Kidney (tissue), 14 donors: Measurements from ENCODE around the gene UNC45B. TPM values are rescaled to one million over a fixed set of nuclear protein-coding genes. Genes with fewer than 3 reads are reported as not detected.

Experiments used
- DNase-seq, 5 donors: peaks; one replicate each; pipeline ENCODE4 v3.0.0-alpha.2; 2013 to 2020
- FAIRE-seq: peaks from 2 replicates; lab custom pipeline; 2012; peaks lifted over from hg19 to GRCh38; lab: Jason Lieb, UNC
- H3K27ac ChIP-seq, 2 donors: one replicate each; pipeline ENCODE4 v1.7.0; 2013; ENCODE audit warnings: low read depth in 2 of 2, low read length in 2 of 2, inconsistent platforms in 1 of 2
- H3K27me3 ChIP-seq: one replicate; pipeline ENCODE4 v1.7.1; 2013; ENCODE audit warnings: low read length, inconsistent platforms; ENCODE audit not compliant: control insufficient read depth, insufficient read depth
- H3K36me3 ChIP-seq, 3 donors: one replicate each; pipeline versions ENCODE4 v1.7.0 to v1.7.1; 2013; ENCODE audit warnings: low read length in 3 of 3, control low read depth in 1 of 3, inconsistent platforms in 1 of 3; ENCODE audit not compliant: insufficient read depth in 3 of 3, control insufficient read depth in 2 of 3
- H3K4me1 ChIP-seq, 3 donors: one replicate each; pipeline versions ENCODE4 v1.7.0 to v1.7.1; 2013; ENCODE audit warnings: low read length in 3 of 3, inconsistent platforms in 1 of 3, low read depth in 1 of 3; ENCODE audit not compliant: control insufficient read depth in 2 of 3, insufficient read depth in 2 of 3
- H3K4me3 ChIP-seq, 3 donors: one replicate each; pipeline versions ENCODE4 v1.7.0 to v1.8.1; 2013; ENCODE audit warnings: low read length in 3 of 3, control low read depth in 1 of 3, inconsistent platforms in 1 of 3
- H3K9ac ChIP-seq, 3 donors: one replicate each; pipeline versions ENCODE4 v1.7.0 to v1.7.1; 2013; ENCODE audit warnings: low read length in 3 of 3, control low read depth in 1 of 3, inconsistent platforms in 1 of 3
- H3K9me3 ChIP-seq, 3 donors: one replicate each; pipeline versions ENCODE4 v1.7.0 to v1.7.1; 2013; ENCODE audit warnings: low read length in 3 of 3, control low read depth in 1 of 3, inconsistent platforms in 1 of 3; ENCODE audit not compliant: control insufficient read depth in 2 of 3, insufficient read depth in 1 of 3
- intact Hi-C: fragments of 100-400 bp; cut with DNase I; formaldehyde crosslinking; loops from one replicate; pipeline ENCODE4 v1.11.1; 2022
- polyA plus RNA-seq: library from polyadenylated mRNA; stranded (reverse); fragments of 350-450 nt; fragmentation: Illumina TruSeq; extraction: RNeasy Lipid Tissue Mini Kit (QIAGEN cat#74804); gene quantifications from one replicate; pipeline ENCODE4 v1.2.3, GENCODE V29; 2014; ENCODE audit warnings: low read depth, low replicate concordance; ENCODE audit not compliant: insufficient read depth
- total RNA-seq: library from RNA; stranded (reverse); fragmentation: NEBNext Ultra II Directional; extraction: Animal tissue kit (Norgen Biotek cat#: 25700); gene quantifications from one replicate; pipeline ENCODE4 v1.2.1, GENCODE V29; 2021
- TF ChIP-seq, protein P1 (sequence below): IDR thresholded peaks from 3 replicates; pipeline ENCODE4 v1.5.1; 2012; ENCODE audit warnings: mild to moderate bottlenecking, moderate library complexity, borderline replicate concordance; ENCODE audit not compliant: insufficient read depth; ENCODE audit errors: extremely low read depth
- donor health status: control.
- donor health status: control.
- donor health status: control.
- donor health status: control.
- donor health status: control.
- donor health status: DM: yes; HTN: yes; CAD: no.
- donor health status: Normal renal cell carcinoma (clear cell type).

The UNC45B gene
- total and polyA plus RNA-seq, 2 donors from 2014 or later, result 0.38 to 0.54 TPM

DNA sequence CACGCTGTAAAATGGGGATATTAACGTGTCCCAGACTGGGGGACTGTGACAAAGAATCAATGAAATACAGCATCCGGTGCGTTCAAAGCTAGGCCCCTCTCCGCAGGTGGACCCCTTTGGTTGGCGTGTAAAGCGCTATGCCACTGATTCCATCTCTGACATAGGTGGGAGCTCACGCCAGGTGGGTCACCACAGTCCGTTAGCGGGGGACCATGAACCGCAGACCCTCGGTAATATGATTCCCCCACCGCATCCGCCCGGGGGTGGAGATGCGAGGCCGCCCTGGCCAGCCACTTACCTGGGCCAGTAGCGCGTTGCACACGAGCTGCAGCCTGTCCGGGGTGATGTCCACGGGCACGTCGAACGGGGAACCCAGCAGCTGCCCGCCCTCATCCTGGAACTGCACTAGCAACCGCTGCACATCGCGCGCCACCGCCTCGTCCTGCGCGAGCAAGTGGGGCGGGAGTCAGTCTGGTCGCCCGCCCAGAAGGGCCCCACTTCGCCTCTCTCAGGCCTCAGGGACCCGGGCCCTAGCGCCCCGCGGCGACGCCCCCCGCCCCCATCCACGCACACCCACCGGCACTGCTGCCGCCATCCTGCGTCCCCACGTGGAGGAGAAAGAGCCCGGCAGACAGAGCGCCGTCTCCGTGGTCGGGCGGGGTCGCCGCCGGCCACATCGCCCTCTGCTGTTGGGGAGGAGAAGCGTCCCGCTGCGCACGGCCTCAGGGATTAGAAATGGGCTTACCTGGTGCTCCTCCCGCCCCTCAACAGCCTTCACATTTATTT is 5.7 kb upstream of the UNC45B start, which contains the start of gene NLE1:
TSS of gene NLE1 (minus strand) at position 623 of the 786 bp plus-strand sequence. CDS start at position 595, 28 bp downstream.
- peak within 1 kb of the TSS; percentile 67 to 77 (median 71) for H3K9ac ChIP-seq
- intact Hi-C loops, result no loop called here
- TF ChIP-seq, protein P1, sequence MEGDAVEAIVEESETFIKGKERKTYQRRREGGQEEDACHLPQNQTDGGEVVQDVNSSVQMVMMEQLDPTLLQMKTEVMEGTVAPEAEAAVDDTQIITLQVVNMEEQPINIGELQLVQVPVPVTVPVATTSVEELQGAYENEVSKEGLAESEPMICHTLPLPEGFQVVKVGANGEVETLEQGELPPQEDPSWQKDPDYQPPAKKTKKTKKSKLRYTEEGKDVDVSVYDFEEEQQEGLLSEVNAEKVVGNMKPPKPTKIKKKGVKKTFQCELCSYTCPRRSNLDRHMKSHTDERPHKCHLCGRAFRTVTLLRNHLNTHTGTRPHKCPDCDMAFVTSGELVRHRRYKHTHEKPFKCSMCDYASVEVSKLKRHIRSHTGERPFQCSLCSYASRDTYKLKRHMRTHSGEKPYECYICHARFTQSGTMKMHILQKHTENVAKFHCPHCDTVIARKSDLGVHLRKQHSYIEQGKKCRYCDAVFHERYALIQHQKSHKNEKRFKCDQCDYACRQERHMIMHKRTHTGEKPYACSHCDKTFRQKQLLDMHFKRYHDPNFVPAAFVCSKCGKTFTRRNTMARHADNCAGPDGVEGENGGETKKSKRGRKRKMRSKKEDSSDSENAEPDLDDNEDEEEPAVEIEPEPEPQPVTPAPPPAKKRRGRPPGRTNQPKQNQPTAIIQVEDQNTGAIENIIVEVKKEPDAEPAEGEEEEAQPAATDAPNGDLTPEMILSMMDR, result peak; percentile 84
- no peaks in the 10 kb centered on the region for H3K9me3 ChIP-seq
- no peak for FAIRE-seq
- DNase-seq, result peak; percentile 84 to 94 (median 89)
- peaks cover 3 to 18% (median 12%) of the 10 kb centered on the region in 3 donors for H3K36me3 ChIP-seq
- H3K4me3 ChIP-seq, result peak within 1 kb of the TSS; percentile 80 to 96 (median 86)
- H3K27me3 ChIP-seq, result no peaks in the 10 kb centered on the region
- peaks cover 0 to 3% (median 0%) of the 10 kb centered on the region in 3 donors for H3K4me1 ChIP-seq
- no peak within 1 kb of the TSS for H3K27ac ChIP-seq

DNA sequence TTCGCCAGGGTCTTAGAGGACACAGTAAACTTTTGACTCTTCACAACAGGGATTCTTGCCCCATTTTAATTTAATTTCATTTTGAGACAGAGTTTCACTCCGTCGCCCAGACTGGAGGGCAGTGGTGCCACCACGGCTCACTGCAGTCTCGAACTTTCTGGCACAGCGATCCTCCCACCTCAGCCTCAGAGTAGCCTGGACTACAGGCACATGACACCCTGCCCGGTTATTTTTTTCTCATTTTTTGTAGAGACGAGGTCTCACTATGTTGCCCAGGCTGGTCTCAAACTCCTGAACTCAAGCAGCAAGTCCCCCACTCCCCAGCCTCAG is 5.2 kb upstream of the UNC45B start:
- H3K9me3 ChIP-seq, result no peaks in the 10 kb centered on the region
- intact Hi-C loops, result no loop called here
- DNase-seq, result no peak
- no peaks in the 10 kb centered on the region for H3K27me3 ChIP-seq
- no peak for FAIRE-seq
- H3K4me3 ChIP-seq, result peak overlapping the region in 2 of 3 donors; percentile 42 to 96
- H3K36me3 ChIP-seq, result peaks cover 3 to 13% (median 8%) of the 10 kb centered on the region in 3 donors
- TF ChIP-seq, protein P1, result no peak
- H3K9ac ChIP-seq, result no peak overlapping the region
- no peak overlapping the region for H3K27ac ChIP-seq
- H3K4me1 ChIP-seq, result peaks cover 0 to 3% (median 0%) of the 10 kb centered on the region in 3 donors

DNA sequence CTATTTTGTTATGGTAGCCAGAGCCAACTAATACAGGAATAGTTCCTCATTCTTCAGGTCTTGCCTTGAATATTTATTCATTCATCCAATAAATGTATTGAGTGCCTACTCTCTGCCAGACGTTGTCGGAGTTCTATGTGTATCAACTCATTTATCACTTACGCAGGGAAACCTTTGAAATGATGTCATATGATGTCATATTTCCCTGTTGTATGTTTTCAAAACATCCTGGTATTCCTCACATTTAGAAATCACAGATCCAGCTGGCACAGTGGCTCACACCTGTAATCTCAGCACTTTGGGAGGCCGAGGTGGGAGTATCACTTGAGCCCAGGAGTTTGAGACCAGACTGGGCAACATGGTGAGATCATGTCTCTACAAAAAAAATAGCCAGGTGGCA is 2.8 kb upstream of the UNC45B start:
- no peak overlapping the region for H3K4me3 ChIP-seq
- H3K27ac ChIP-seq, result no peak overlapping the region
- no peak overlapping the region for H3K9ac ChIP-seq
- TF ChIP-seq, protein P1, result no peak
- DNase-seq, result no peak
- no peaks in the 10 kb centered on the region for H3K9me3 ChIP-seq
- no peak for FAIRE-seq
- no peaks in the 10 kb centered on the region for H3K36me3 ChIP-seq
- H3K4me1 ChIP-seq, result peaks cover 0 to 3% (median 0%) of the 10 kb centered on the region in 3 donors
- H3K27me3 ChIP-seq, result no peaks in the 10 kb centered on the region
- intact Hi-C loops, result no loop called here
